ENCODE data around the gene LAMTOR1.
A peak's percentile ranks its signal among the peaks of the same experiment; 100 is the strongest.

LAMTOR1 gene

GRCh38 chr11:72080326-72081183 lies 22.5 kb downstream of the LAMTOR1 start, which contains the start of the genes LRRC51 and NUMA1:
Gene LRRC51 (plus strand): TSS chr11:72080850. CDS start chr11:72089084, 8,234 bp downstream.
Gene NUMA1 (minus strand): TSS chr11:72080542. CDS start chr11:72035943, 44,599 bp downstream.
- DNase-seq = peak; percentile 99

- no peak for DNase-seq
These were observed 23.2 kb downstream of the LAMTOR1 start for GRCh38 chr11:72079819-72080325.

- no peak for DNase-seq
These were observed 24.6 kb downstream of the LAMTOR1 start for GRCh38 chr11:72078477-72078876.

- no peak for DNase-seq
These were observed 27.3 kb downstream of the LAMTOR1 start for GRCh38 chr11:72075756-72076155.

- no peak for DNase-seq
These were observed 28.0 kb downstream of the LAMTOR1 start for GRCh38 chr11:72075109-72075508.

- DNase-seq = no peak
These were observed 30.7 kb downstream of the LAMTOR1 start for GRCh38 chr11:72072348-72072747.

- no peak for DNase-seq
These were observed 32.6 kb downstream of the LAMTOR1 start for GRCh38 chr11:72070491-72070890.

GRCh38 chr11:72069787-72070251 lies 33.3 kb downstream of the LAMTOR1 start:
- DNase-seq = no peak

- no peak for DNase-seq
These were observed 33.9 kb downstream of the LAMTOR1 start for GRCh38 chr11:72069200-72069599.

GRCh38 chr11:72067676-72068075 lies 35.4 kb downstream of the LAMTOR1 start:
- DNase-seq = no peak

- DNase-seq = no peak
These were observed 35.8 kb downstream of the LAMTOR1 start for GRCh38 chr11:72067266-72067665.

- no peak for DNase-seq
These were observed 36.2 kb downstream of the LAMTOR1 start for GRCh38 chr11:72066855-72067254.

GRCh38 chr11:72061739-72062396 lies 41.2 kb downstream of the LAMTOR1 start:
- DNase-seq = no peak

- DNase-seq = no peak
These were observed 44.6 kb downstream of the LAMTOR1 start for GRCh38 chr11:72058416-72059034.

- DNase-seq = no peak
These were observed 54.2 kb downstream of the LAMTOR1 start for GRCh38 chr11:72048766-72049460.
